Measurements from ENCODE around the gene APLF. TPM values are rescaled to one million over a fixed set of nuclear protein-coding genes. Genes with fewer than 3 reads are reported as not detected.

Gene APLF
- total RNA-seq, 1 donor from 2014 or later, result 8.4 TPM

DNA sequence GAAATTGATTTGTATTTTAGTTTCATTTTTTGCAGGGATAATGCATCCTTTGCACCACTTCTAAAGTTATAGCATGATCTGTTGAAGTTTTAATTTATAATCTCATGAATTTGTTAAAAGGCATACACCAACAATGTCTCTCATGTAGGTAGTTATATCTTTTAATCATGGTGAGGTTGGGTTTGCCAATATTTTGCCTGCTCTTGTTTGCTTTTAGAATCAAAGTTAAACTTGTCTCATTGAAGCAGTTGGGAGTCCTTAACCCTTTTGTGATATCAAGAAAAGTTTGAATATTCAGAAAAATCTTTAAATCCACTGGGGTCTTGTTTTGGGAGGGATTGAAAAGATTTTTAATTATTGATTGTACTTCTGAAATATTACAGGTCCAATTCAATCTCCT, 31.7 kb downstream of the APLF start:
- Histone ChIP-seq H3K36me3 (ENCODE audit: control insufficient read depth in 3 of 3, insufficient read depth in 3 of 3, low read length in 3 of 3) (no peaks in the 10 kb centered on the region), H3K27ac (ENCODE audit: low read depth, low read length) (no peak overlapping the region), H3K9me3 (ENCODE audit: control insufficient read depth in 3 of 3, low read length in 3 of 3) (no peaks in the 10 kb centered on the region), H3K4me1 (ENCODE audit: control insufficient read depth in 3 of 3, insufficient read depth in 3 of 3, low read length in 3 of 3) (no peaks in the 10 kb centered on the region), H3K9ac (ENCODE audit: low read depth in 1 of 3, low read length in 3 of 3) (no peak overlapping the region), H3K27me3 (ENCODE audit: control insufficient read depth in 3 of 3, insufficient read depth in 3 of 3, low read length in 3 of 3) (no peaks in the 10 kb centered on the region), H3K4me3 (ENCODE audit: low read length in 3 of 3) (no peak overlapping the region)

DNA sequence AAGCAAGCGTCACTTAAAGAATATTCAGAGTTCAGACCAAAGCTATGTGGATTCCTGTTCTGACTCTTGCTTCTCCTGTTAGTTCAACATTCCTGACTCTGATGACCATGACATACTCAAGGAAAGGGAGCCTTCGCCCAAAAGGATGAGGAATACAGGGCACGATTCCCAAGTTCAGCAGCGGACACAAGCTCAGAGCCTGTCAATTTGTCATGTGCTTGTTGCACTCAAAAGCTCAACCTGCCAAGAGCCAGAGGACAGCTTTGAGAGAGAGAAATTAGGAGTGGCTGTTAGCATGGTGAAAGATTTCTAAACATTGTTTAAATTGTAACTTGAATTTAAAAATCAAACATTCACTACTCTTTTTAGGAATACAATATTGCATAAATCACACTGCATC, 33.3 kb downstream of the APLF start:
- no peak overlapping the region for H3K9ac ChIP-seq (ENCODE audit: low read depth in 1 of 3, low read length in 3 of 3)
- no peaks in the 10 kb centered on the region for H3K36me3 ChIP-seq (ENCODE audit: control insufficient read depth in 3 of 3, insufficient read depth in 3 of 3, low read length in 3 of 3)
- H3K4me3 ChIP-seq (ENCODE audit: low read length in 3 of 3), result no peak overlapping the region
- no peaks in the 10 kb centered on the region for H3K27me3 ChIP-seq (ENCODE audit: control insufficient read depth in 3 of 3, insufficient read depth in 3 of 3, low read length in 3 of 3)
- no peaks in the 10 kb centered on the region for H3K9me3 ChIP-seq (ENCODE audit: control insufficient read depth in 3 of 3, low read length in 3 of 3)
- no peaks in the 10 kb centered on the region for H3K4me1 ChIP-seq (ENCODE audit: control insufficient read depth in 3 of 3, insufficient read depth in 3 of 3, low read length in 3 of 3)
- H3K27ac ChIP-seq (ENCODE audit: low read depth, low read length), result no peak overlapping the region

- no peaks in the 10 kb centered on the region for H3K27me3 ChIP-seq (ENCODE audit: control insufficient read depth in 3 of 3, insufficient read depth in 3 of 3, low read length in 3 of 3)
- H3K4me3 ChIP-seq (ENCODE audit: low read length in 3 of 3), result no peak overlapping the region
- H3K27ac ChIP-seq (ENCODE audit: low read depth, low read length), result no peak overlapping the region
- no peaks in the 10 kb centered on the region for H3K9me3 ChIP-seq (ENCODE audit: control insufficient read depth in 3 of 3, low read length in 3 of 3)
- H3K4me1 ChIP-seq (ENCODE audit: control insufficient read depth in 3 of 3, insufficient read depth in 3 of 3, low read length in 3 of 3), result no peaks in the 10 kb centered on the region
- no peak overlapping the region for H3K9ac ChIP-seq (ENCODE audit: low read depth in 1 of 3, low read length in 3 of 3)
- H3K36me3 ChIP-seq (ENCODE audit: control insufficient read depth in 3 of 3, insufficient read depth in 3 of 3, low read length in 3 of 3), result no peaks in the 10 kb centered on the region
These were observed 34.4 kb downstream of the APLF start for GRCh38 chr2:68501768-68502167.

GRCh38 chr2:68505603-68506159, 38.3 kb downstream of the APLF start:
- no peak overlapping the region for H3K4me3 ChIP-seq (ENCODE audit: low read length in 3 of 3)
- no peak overlapping the region for H3K9ac ChIP-seq (ENCODE audit: low read depth in 1 of 3, low read length in 3 of 3)
- H3K36me3 ChIP-seq (ENCODE audit: control insufficient read depth in 3 of 3, insufficient read depth in 3 of 3, low read length in 3 of 3), result no peaks in the 10 kb centered on the region
- H3K9me3 ChIP-seq (ENCODE audit: control insufficient read depth in 3 of 3, low read length in 3 of 3), result no peaks in the 10 kb centered on the region
- H3K27ac ChIP-seq (ENCODE audit: low read depth, low read length), result no peak overlapping the region
- H3K27me3 ChIP-seq (ENCODE audit: control insufficient read depth in 3 of 3, insufficient read depth in 3 of 3, low read length in 3 of 3), result no peaks in the 10 kb centered on the region
- no peaks in the 10 kb centered on the region for H3K4me1 ChIP-seq (ENCODE audit: control insufficient read depth in 3 of 3, insufficient read depth in 3 of 3, low read length in 3 of 3)

DNA sequence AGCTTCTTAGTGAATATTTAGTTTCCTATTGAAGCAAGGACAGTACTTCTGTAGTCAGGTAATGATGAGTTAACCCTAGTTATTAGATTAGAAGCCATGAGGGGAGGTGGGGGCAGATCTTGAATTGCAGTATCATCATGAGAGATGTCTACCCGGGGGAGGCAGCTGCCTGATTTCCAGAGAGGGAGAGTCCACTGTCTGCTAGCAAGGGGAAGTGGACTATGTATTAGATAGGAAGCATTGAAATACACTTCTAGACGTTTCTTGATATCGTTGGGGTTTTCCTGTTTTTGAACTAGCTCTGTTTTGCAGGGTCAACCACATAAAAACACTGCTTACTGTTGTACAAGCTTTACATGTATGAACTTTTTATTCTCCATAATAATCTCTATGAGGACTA, 38.8 kb downstream of the APLF start:
- Histone ChIP-seq H3K36me3 (ENCODE audit: control insufficient read depth in 3 of 3, insufficient read depth in 3 of 3, low read length in 3 of 3) (no peaks in the 10 kb centered on the region), H3K9me3 (ENCODE audit: control insufficient read depth in 3 of 3, low read length in 3 of 3) (no peaks in the 10 kb centered on the region), H3K4me1 (ENCODE audit: control insufficient read depth in 3 of 3, insufficient read depth in 3 of 3, low read length in 3 of 3) (no peaks in the 10 kb centered on the region), H3K9ac (ENCODE audit: low read depth in 1 of 3, low read length in 3 of 3) (no peak overlapping the region), H3K4me3 (ENCODE audit: low read length in 3 of 3) (no peak overlapping the region), H3K27ac (ENCODE audit: low read depth, low read length) (no peak overlapping the region), H3K27me3 (ENCODE audit: control insufficient read depth in 3 of 3, insufficient read depth in 3 of 3, low read length in 3 of 3) (no peaks in the 10 kb centered on the region)

DNA sequence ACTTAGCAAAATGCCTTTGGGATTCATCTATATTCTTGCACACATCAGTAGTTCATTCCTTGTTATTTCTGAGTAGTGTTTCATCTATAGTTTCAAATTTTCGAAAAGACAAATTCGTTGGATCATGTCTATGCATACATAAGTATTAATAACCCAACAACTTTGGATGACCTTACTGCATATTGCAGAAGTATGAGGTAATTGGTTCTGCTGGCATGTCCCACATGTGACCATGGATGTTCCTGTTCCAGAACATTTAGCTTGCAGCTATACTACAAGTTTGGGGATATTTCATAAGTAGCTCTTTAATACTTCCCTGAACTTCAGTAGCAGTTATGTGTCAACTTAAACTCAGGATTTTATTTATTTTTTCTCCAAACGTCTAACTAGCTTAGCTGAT, 44.9 kb downstream of the APLF start:
- Histone ChIP-seq H3K27me3 (ENCODE audit: control insufficient read depth in 3 of 3, insufficient read depth in 3 of 3, low read length in 3 of 3) (no peaks in the 10 kb centered on the region), H3K9me3 (ENCODE audit: control insufficient read depth in 3 of 3, low read length in 3 of 3) (no peaks in the 10 kb centered on the region), H3K27ac (ENCODE audit: low read depth, low read length) (no peak overlapping the region), H3K36me3 (ENCODE audit: control insufficient read depth in 3 of 3, insufficient read depth in 3 of 3, low read length in 3 of 3) (no peaks in the 10 kb centered on the region), H3K4me3 (ENCODE audit: low read length in 3 of 3) (no peak overlapping the region), H3K4me1 (ENCODE audit: control insufficient read depth in 3 of 3, insufficient read depth in 3 of 3, low read length in 3 of 3) (no peaks in the 10 kb centered on the region), H3K9ac (ENCODE audit: low read depth in 1 of 3, low read length in 3 of 3) (no peak overlapping the region)

DNA sequence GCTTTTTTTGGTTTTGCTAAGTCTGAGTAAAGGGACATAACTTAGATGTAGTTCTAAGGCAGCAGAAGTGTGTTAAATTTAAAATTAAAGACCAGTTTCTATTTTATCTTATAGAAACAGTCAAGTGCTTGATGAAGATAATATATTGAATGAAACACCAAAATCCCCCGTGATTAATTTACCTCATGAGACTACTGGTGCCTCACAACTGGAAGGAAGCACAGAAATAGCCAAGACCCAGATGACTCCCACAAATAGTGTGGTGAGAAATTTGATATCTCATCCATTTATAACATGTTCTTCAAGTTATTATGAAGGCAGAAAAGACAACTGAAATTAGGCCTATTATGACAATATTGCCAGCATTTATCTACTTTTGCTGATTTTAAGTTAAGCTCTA, 45.6 kb downstream of the APLF start:
- Histone ChIP-seq H3K27me3 (ENCODE audit: control insufficient read depth in 3 of 3, insufficient read depth in 3 of 3, low read length in 3 of 3) (no peaks in the 10 kb centered on the region), H3K4me1 (ENCODE audit: control insufficient read depth in 3 of 3, insufficient read depth in 3 of 3, low read length in 3 of 3) (no peaks in the 10 kb centered on the region), H3K9me3 (ENCODE audit: control insufficient read depth in 3 of 3, low read length in 3 of 3) (no peaks in the 10 kb centered on the region), H3K4me3 (ENCODE audit: low read length in 3 of 3) (no peak overlapping the region), H3K27ac (ENCODE audit: low read depth, low read length) (no peak overlapping the region), H3K36me3 (ENCODE audit: control insufficient read depth in 3 of 3, insufficient read depth in 3 of 3, low read length in 3 of 3) (no peaks in the 10 kb centered on the region), H3K9ac (ENCODE audit: low read depth in 1 of 3, low read length in 3 of 3) (no peak overlapping the region)

DNA sequence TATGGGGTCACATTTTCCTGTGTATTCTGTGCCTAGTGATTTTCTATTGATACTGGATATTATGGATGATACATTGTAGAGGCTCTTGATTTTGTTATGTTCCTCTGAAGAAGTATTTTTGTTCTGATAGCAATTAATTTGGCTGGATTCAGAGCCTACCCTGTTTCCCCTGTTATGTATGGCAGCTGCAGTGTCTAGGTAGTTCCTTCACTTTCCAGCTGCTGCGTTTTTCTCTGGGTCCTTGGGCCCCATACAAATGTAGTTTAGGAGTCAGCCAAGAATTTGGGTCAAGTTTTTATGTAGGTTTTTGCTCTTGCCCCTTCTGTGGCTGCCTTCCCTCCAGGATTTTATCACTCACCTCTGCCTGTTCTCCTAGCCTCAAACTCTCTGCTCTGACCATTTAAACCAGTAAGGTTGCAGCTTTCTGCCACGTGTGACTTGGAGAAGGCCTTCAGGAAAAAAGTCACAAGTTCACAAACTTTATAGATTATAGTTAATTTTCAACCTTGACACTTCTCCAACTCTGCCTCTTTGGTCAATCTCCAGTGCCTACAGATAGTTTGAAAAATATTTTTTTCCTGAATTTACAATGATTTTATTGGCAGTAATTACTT, 47.0 kb downstream of the APLF start:
- Histone ChIP-seq H3K36me3 (ENCODE audit: control insufficient read depth in 3 of 3, insufficient read depth in 3 of 3, low read length in 3 of 3) (no peaks in the 10 kb centered on the region), H3K9ac (ENCODE audit: low read depth in 1 of 3, low read length in 3 of 3) (no peak overlapping the region), H3K27ac (ENCODE audit: low read depth, low read length) (no peak overlapping the region), H3K9me3 (ENCODE audit: control insufficient read depth in 3 of 3, low read length in 3 of 3) (no peaks in the 10 kb centered on the region), H3K27me3 (ENCODE audit: control insufficient read depth in 3 of 3, insufficient read depth in 3 of 3, low read length in 3 of 3) (no peaks in the 10 kb centered on the region), H3K4me3 (ENCODE audit: low read length in 3 of 3) (no peak overlapping the region), H3K4me1 (ENCODE audit: control insufficient read depth in 3 of 3, insufficient read depth in 3 of 3, low read length in 3 of 3) (no peaks in the 10 kb centered on the region)

DNA sequence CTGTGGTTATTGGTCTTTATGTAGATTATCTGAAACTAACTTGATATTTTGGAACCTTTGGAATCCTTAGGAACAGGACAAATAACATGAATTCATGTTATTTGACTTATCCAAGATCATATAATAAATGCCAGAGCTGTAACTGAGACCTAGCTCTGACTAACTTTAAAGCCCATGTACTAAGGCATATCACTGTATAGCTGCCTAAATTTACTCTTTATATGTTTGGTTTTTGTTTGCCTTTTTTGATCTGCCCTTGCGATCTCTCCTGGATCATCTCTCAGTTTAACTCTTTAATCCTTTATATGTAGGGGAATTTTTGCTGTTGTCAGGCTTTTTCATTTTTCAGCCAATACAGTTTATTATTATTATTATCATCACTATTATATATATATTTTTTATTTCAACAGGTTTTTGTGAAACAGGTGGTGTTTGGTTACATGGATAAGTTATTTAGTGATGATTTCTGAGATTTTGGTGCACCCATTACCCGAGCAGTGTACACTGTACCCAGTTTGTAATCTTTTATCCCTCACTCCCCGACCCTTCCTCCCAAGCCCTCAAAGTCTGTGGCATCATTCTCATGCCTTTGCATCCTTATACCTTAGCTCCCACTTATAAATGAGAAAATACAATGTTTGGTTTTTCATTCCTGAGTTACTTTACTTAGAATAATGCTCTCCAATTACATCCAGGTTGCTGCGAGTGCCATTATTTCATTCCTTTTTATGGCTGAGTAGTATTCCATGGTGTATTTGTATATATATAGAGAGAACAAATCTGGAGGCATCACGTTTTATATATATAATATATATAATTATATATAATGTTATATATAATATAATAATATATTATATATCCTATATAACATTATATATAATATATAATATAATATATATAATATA, 48.9 kb downstream of the APLF start:
- no peaks in the 10 kb centered on the region for H3K27me3 ChIP-seq (ENCODE audit: control insufficient read depth in 3 of 3, insufficient read depth in 3 of 3, low read length in 3 of 3)
- H3K4me1 ChIP-seq (ENCODE audit: control insufficient read depth in 3 of 3, insufficient read depth in 3 of 3, low read length in 3 of 3), result no peaks in the 10 kb centered on the region
- H3K9ac ChIP-seq (ENCODE audit: low read depth in 1 of 3, low read length in 3 of 3), result no peak overlapping the region
- no peaks in the 10 kb centered on the region for H3K36me3 ChIP-seq (ENCODE audit: control insufficient read depth in 3 of 3, insufficient read depth in 3 of 3, low read length in 3 of 3)
- H3K9me3 ChIP-seq (ENCODE audit: control insufficient read depth in 3 of 3, low read length in 3 of 3), result no peaks in the 10 kb centered on the region
- H3K4me3 ChIP-seq (ENCODE audit: low read length in 3 of 3), result no peak overlapping the region
- no peak overlapping the region for H3K27ac ChIP-seq (ENCODE audit: low read depth, low read length)

DNA sequence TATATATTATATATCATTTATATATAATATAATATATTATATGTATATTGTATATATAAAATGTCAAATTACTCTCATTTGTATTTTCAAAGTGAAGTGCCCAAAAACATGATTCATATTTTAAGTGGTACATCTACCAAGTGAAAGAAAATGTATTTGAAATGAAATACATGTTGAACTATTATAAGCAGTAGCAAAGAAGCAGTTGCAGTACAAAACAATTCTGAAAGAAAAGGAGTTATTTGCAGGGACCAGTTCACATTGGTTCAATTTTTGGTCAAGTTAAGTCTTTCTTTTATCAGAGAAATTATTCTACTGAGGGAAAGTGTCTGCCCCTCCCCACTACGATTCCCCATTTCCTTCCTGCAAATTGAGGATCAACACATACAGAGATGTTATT, 51.9 kb downstream of the APLF start:
- Histone ChIP-seq H3K4me1 (ENCODE audit: control insufficient read depth in 3 of 3, insufficient read depth in 3 of 3, low read length in 3 of 3) (no peaks in the 10 kb centered on the region), H3K9me3 (ENCODE audit: control insufficient read depth in 3 of 3, low read length in 3 of 3) (no peaks in the 10 kb centered on the region), H3K4me3 (ENCODE audit: low read length in 3 of 3) (no peak overlapping the region), H3K9ac (ENCODE audit: low read depth in 1 of 3, low read length in 3 of 3) (no peak overlapping the region), H3K27me3 (ENCODE audit: control insufficient read depth in 3 of 3, insufficient read depth in 3 of 3, low read length in 3 of 3) (no peaks in the 10 kb centered on the region), H3K27ac (ENCODE audit: low read depth, low read length) (no peak overlapping the region), H3K36me3 (ENCODE audit: control insufficient read depth in 3 of 3, insufficient read depth in 3 of 3, low read length in 3 of 3) (no peaks in the 10 kb centered on the region)
